Measurements from ENCODE around the gene CASR.

GRCh38 chr3:122230174-122230573, 46.7 kb downstream of the CASR start:
- TF ChIP-seq CTCF (IDR thresholded peaks at IDR 0.05) (no peak), POLR2AphosphoS5 (IDR thresholded peaks at IDR 0.05) (no peak), POLR2A (IDR thresholded peaks at IDR 0.05) (no peak)
